ENCODE measurements around the gene VSIR.

Gene VSIR

DNA sequence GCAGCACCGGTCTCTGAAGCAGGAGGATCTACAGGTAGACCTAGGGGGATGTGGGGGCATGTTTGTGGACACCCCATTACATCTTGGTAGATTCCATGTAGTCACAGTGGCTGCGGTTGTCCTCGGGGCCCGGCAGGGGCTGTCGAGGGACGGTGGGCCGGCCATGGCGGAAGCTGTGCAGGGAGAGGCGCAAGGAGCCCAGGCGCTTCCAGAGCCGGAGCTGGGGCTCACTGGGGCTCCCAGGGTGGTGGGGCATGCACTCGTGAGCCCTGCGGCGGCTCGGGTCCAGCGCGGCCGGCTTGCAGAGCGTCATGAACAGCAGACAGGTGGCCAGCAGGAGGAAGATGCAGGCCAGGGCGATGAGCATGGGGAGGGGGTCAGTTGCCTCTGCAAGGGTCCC is 57.5 kb downstream of the VSIR start:
- DNase-seq (ENCODE audit: low read depth) = no peak
- no peak overlapping the region for H3K4me3 ChIP-seq (ENCODE audit: low read length)
- TF ChIP-seq, protein P1, sequence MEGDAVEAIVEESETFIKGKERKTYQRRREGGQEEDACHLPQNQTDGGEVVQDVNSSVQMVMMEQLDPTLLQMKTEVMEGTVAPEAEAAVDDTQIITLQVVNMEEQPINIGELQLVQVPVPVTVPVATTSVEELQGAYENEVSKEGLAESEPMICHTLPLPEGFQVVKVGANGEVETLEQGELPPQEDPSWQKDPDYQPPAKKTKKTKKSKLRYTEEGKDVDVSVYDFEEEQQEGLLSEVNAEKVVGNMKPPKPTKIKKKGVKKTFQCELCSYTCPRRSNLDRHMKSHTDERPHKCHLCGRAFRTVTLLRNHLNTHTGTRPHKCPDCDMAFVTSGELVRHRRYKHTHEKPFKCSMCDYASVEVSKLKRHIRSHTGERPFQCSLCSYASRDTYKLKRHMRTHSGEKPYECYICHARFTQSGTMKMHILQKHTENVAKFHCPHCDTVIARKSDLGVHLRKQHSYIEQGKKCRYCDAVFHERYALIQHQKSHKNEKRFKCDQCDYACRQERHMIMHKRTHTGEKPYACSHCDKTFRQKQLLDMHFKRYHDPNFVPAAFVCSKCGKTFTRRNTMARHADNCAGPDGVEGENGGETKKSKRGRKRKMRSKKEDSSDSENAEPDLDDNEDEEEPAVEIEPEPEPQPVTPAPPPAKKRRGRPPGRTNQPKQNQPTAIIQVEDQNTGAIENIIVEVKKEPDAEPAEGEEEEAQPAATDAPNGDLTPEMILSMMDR (IDR thresholded peaks at IDR 0.05; ENCODE audit: insufficient read depth, low read depth, low read length, missing control alignments) = no peak

DNA sequence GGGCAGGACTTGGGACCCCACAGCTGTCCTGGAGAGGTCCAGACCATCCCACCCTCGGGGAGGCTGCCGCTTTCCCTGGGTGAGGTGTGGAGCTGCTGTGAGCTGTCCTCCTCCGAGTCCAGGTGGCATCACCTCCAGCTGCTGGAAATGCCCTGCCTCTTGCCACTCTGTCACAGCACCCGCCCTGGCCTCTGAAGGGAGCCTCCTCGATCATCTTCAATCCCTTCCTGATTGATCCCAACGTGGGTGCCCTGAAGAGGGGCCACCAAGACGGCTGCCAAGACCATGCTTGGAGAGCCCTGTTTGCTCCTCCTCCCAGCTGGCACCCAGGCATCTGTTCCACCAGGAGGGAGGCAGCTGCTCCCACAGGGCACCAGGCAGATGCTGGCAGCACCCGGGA is 58.3 kb downstream of the VSIR start:
- TF ChIP-seq, protein P1 (IDR thresholded peaks at IDR 0.05; ENCODE audit: insufficient read depth, low read depth, low read length, missing control alignments) = no peak
- no peak for DNase-seq (ENCODE audit: low read depth)
- H3K4me3 ChIP-seq (ENCODE audit: low read length) = no peak overlapping the region

DNA sequence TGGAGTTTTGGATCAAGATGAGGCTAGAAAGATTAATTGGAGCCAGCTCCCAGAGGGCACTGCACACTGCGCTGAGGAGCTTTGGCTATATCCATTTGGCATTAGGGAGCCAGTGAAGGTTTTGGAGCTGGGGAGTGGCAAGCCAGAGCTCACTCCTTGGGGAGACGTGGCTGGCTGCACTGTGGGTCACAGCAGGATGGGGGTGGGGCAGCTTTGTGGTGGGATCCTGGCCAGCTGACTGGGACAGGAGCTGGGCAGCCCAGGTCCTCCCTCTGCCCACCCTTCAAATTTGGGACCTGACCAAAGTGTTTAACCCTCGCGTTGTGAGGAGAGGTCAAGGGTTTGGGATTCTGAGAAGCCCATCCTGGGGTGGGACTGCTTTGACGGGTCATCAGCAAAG is 58.7 kb downstream of the VSIR start:
- no peak overlapping the region for H3K4me3 ChIP-seq (ENCODE audit: low read length)
- TF ChIP-seq, protein P1 (IDR thresholded peaks at IDR 0.05; ENCODE audit: insufficient read depth, low read depth, low read length, missing control alignments) = no peak
- no peak for DNase-seq (ENCODE audit: low read depth)

DNA sequence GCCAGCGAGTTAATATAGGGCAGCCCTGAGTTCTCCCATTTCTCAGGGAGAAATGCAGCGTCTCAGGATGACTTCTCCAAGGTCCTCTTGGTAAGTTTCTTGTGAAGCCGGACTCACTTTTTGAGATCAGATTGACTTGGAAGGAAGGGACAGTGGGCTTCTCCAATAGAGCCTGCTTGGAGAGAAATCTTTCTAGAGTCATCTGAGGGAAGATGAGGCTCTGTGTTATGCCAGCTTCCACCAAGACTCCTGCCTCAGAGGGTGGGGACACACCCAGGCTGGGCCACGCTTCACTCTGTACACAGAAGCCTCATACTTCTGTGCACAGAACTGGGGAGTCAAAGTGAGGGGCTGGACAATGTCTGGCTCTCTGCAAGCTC is 59.3 kb downstream of the VSIR start:
- TF ChIP-seq, protein P1 (IDR thresholded peaks at IDR 0.05; ENCODE audit: insufficient read depth, low read depth, low read length, missing control alignments) = no peak
- no peak for DNase-seq (ENCODE audit: low read depth)
- H3K4me3 ChIP-seq (ENCODE audit: low read length) = no peak overlapping the region

DNA sequence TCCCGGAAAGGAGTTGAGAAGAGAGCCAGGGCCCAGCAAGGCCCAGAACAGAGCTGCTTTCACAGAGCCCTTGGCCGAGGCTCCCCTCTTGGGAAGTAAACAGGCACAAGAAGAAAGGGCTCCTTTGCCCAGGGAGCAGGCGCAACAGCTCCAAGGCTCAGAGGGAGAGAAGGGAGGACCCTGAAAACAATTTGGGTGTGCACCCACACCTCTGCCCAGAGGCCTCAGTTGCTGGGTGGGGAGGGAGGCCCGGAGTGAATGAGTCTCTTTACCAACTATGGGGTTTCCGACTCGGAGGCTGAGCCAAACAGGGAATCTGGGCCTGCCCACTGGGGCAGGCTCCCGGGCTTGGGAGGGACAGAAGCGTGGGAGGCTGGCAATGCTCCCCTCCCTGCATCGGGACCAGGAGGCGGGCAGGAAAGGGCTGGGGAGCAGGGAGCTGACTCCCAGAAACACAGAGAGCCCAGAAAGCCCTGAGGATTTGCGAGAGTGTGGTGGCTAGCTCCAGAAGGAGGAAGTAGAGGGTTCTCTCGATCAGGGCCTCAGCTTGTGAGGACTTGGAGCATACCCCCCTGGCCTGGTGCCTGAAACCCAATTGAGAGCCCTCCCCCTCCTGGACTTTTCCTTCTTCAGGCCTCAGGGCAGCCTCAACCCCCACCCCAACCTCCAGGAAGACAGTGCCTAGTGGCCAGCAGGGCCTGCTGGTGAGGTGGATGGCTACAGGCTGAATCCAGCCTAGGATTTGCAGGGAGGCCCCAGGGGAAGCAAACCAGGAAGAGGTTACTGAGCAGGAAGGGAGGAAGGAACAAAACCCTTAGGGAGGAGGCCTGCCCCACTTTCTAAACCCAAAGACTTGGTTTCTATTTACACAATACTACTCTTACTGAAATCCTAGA is 59.9 kb downstream of the VSIR start:
- DNase-seq (ENCODE audit: low read depth) = peak; percentile 88
- TF ChIP-seq, protein P1 (IDR thresholded peaks at IDR 0.05; ENCODE audit: insufficient read depth, low read depth, low read length, missing control alignments) = no peak
- H3K4me3 ChIP-seq (ENCODE audit: low read length) = no peak overlapping the region

DNA sequence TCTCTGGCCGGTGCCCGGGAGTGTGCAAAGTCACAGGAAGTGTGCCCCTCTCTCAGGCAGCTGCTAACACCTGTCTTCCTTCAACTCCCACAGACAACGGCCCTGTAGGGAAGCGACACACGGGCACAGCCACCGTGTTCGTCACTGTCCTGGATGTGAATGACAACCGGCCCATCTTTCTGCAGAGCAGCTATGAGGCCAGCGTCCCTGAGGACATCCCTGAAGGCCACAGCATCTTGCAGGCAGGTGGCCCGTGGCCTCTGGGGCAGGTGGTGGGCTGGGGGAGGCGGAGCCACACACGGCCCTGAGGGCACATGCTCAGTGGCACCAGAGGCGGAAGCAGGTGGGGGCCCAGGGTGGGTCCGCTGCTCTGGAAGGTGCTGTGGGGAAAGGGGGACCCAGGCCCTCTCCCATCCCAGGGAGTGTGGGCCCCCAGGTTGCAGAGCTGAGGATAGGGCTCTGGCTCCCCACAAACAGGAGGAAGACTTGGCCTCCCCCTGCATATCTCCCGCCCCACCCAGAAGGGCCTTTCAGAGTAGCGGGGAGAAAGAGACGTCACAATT is 60.7 kb downstream of the VSIR start:
- no peak overlapping the region for H3K4me3 ChIP-seq (ENCODE audit: low read length)
- DNase-seq (ENCODE audit: low read depth) = no peak
- TF ChIP-seq, protein P1 (IDR thresholded peaks at IDR 0.05; ENCODE audit: insufficient read depth, low read depth, low read length, missing control alignments) = no peak
